Heart right ventricle (tissue), 16 donors: ENCODE results near the gene DIS3L2. TPM values are rescaled to one million over a fixed set of nuclear protein-coding genes. Genes with fewer than 3 reads are reported as not detected.
"Not testable (repeated sequence)": the region's sequence is repeated elsewhere in the genome, so short reads cannot be mapped to it uniquely, and the experiment has no call there.

Source experiments
- ATAC-seq, 8 donors: fragments of 200-7000 bp; cut with Tn5 transposase; one replicate each; pipeline ENCODE4 v1.9.1; 2020; ENCODE audit warnings: mild to moderate bottlenecking in 8 of 8, moderate library complexity in 8 of 8, moderate number of reproducible peaks in 1 of 8
- DNase-seq, 2 donors: peaks; one replicate each; pipeline ENCODE4 v3.0.0-alpha.2; 2020
- H3K27ac ChIP-seq, 10 donors: fragments of 200-600 bp; sonication (generic) in 2 of 10; one replicate each; pipeline versions ENCODE4 v1.5.0 to v1.8.0; 2020 to 2022; ENCODE audit warnings: mild to moderate bottlenecking in 3 of 10
- H3K27me3 ChIP-seq, 7 donors: fragments of 200-600 bp; one replicate each; pipeline ENCODE4 v1.8.0; 2021 to 2022; ENCODE audit warnings: mild to moderate bottlenecking in 2 of 7
- H3K36me3 ChIP-seq, 9 donors: fragments of 200-600 bp; sonication (generic) in 1 of 9; one replicate each; pipeline versions ENCODE4 v1.5.0 to v1.8.0; 2020 to 2022; ENCODE audit warnings: mild to moderate bottlenecking in 2 of 9
- H3K4me1 ChIP-seq, 9 donors: fragments of 200-600 bp; sonication (generic) in 1 of 9; one replicate each; pipeline versions ENCODE4 v1.5.0 to v1.8.0; 2020 to 2022; ENCODE audit warnings: mild to moderate bottlenecking in 4 of 9
- H3K4me3 ChIP-seq, 10 donors: fragments of 200-600 bp; sonication (generic) in 2 of 10; one replicate each; pipeline versions ENCODE4 v1.5.0 to v1.8.0; 2020 to 2022; ENCODE audit warnings: mild to moderate bottlenecking in 7 of 10, moderate library complexity in 2 of 10
- H3K9me3 ChIP-seq, 11 donors: fragments of 200-600 bp in 10 of 11; sonication (generic) in 2 of 11; one replicate each; pipeline versions ENCODE4 v1.5.0 to v1.8.0; 2013 to 2022; ENCODE audit warnings: mild to moderate bottlenecking in 2 of 11, control low read depth in 1 of 11, moderate library complexity in 1 of 11
- CTCF ChIP-seq, 9 donors: fragments of 200-600 bp; sonication (generic) in 2 of 9; IDR thresholded peaks; one replicate each; pipeline versions ENCODE4 v1.5.0 to v1.8.0; 2021 to 2022; ENCODE audit warnings: antibody characterized with exemption in 9 of 9, mild to moderate bottlenecking in 5 of 9, moderate library complexity in 1 of 9
- WGBS, 2 donors: extraction: QIAGEN DNeasy Blood & Tissue Kit; methylation state at CpG; one replicate each; pipeline ENCODE4 v1.1.7; 2013; ENCODE audit warnings: inconsistent platforms in 1 of 2; 5-methylcytosine and 5-hydroxymethylcytosine counted together
- intact Hi-C, 10 donors: fragments of 100-400 bp; cut with DNase I; formaldehyde crosslinking; loops; one replicate each; pipeline versions ENCODE4 v1.11.1 to v1.14.2; 2022
- polyA plus RNA-seq, 2 donors: library from polyadenylated mRNA; stranded (reverse); fragments of 200-250 nt; gene quantifications; one replicate each; pipeline ENCODE4 v1.2.3, GENCODE V29; 2013
- total RNA-seq, 10 donors: library from RNA; stranded (reverse); fragmentation: NEBNext Ultra II Directional in 3 of 10; extraction: Animal tissue kit (Norgen Biotek cat#: 25700) in 3 of 10; gene quantifications; one replicate each; pipeline versions ENCODE4 v1.2.1 to v1.2.4, GENCODE V29; 2021 to 2023
- donor health status: Arrhythmogenic right ventricular cardiomyopathy.
- donor health status: ischemic (EF 13 %, LVEDD 7.1; RV severe dilation, severe dysfunction).
- donor health status: healthy with polysubstance abuse.
- donor health status: DM: no; HTN: yes; CAD: no.
- donor health status: DM: no; HTN: no; CAD: no.
- donor health status: ischemic (EF 25% LVEDD 6.9; RV normal size, moderate dysfunction).
- donor health status: ischemic (EF 25% LVEDD 5.7; RV mildly dilated, moderate dysfunction).
- donor health status: healthy.
- donor health status: DM: yes; HTN: yes; CAD: no.
- donor health status: Ischemic cardiomyopathy.
- donor health status: ischemic (EF 35%, LVEDD 5.7; RV mildly dilated, moderate dysfunction).
- donor health status: nonischemic (EF 11% LVEDD 7.7; RV severe dilation, severe dysfunction).
- donor health status: DM: yes; HTN: yes; CAD: no.
- donor health status: PGD.
- donor health status: ischemic (EF 29% LVEDD 5.4; RV normal size, mild dysfunction).
- donor health status: nonischemic (EF 23%, LVEDD 6.1; RV moderate dilation, normal function).

The DIS3L2 gene
- total and polyA plus RNA-seq, 12 donors = 9.5 to 24.5 (median 18.5) TPM

- ATAC-seq (no peak), DNase-seq (no peak)
- Histone ChIP-seq H3K4me1 (peaks cover 0 to 15% (median 9%) of the 10 kb centered on the region in 9 donors), H3K27me3 (peaks cover 22 to 66% (median 62%) of the 10 kb centered on the region in 7 donors), H3K9me3 (no peaks in the 10 kb centered on the region), H3K27ac (no peak overlapping the region), H3K4me3 (no peak overlapping the region), H3K36me3 (no peaks in the 10 kb centered on the region)
- no peak for TF ChIP-seq CTCF (IDR thresholded peaks at IDR 0.05)
- intact Hi-C loops = no loop called here
- WGBS, 2 donors = 79 to 87% methylated on average over 7 of the region's 7 CpGs
Measured at GRCh38 chr2:232353660-232354059, 392.1 kb downstream of the DIS3L2 start.

GRCh38 chr2:232354069-232354468 is 392.6 kb downstream of the DIS3L2 start:
- peaks cover 0 to 15% (median 9%) of the 10 kb centered on the region in 9 donors for H3K4me1 ChIP-seq
- WGBS, 2 donors = 77 to 93% methylated on average over 5 of the region's 5 CpGs
- intact Hi-C loops = no loop called here
- H3K9me3 ChIP-seq = no peaks in the 10 kb centered on the region
- peaks cover 22 to 62% (median 60%) of the 10 kb centered on the region in 7 donors for H3K27me3 ChIP-seq
- DNase-seq = no peak
- no peaks in the 10 kb centered on the region for H3K36me3 ChIP-seq
- H3K4me3 ChIP-seq = no peak overlapping the region
- H3K27ac ChIP-seq = no peak overlapping the region
- ATAC-seq = peak in 1 of 8 donors; percentile 16
- no peak for TF ChIP-seq CTCF (IDR thresholded peaks at IDR 0.05)

GRCh38 chr2:232361646-232362045 is 400.1 kb downstream of the DIS3L2 start:
- WGBS, 2 donors = 89 to 92% methylated on average over 5 of the region's 5 CpGs
- Histone ChIP-seq H3K4me3 (no peak overlapping the region), H3K9me3 (no peaks in the 10 kb centered on the region), H3K27ac (no peak overlapping the region), H3K36me3 (no peaks in the 10 kb centered on the region), H3K27me3 (no peaks in the 10 kb centered on the region), H3K4me1 (peaks cover 0 to 9% (median 0%) of the 10 kb centered on the region in 9 donors)
- ATAC-seq (no peak), DNase-seq (no peak)
- TF ChIP-seq CTCF (IDR thresholded peaks at IDR 0.05) = no peak
- intact Hi-C loops = no loop called here

- H3K4me1 ChIP-seq = peaks cover 0 to 9% (median 0%) of the 10 kb centered on the region in 9 donors
- intact Hi-C loops = no loop called here
- no peak for TF ChIP-seq CTCF (IDR thresholded peaks at IDR 0.05)
- DNase-seq (no peak), ATAC-seq (no peak)
- no peak overlapping the region for H3K4me3 ChIP-seq
- no peaks in the 10 kb centered on the region for H3K9me3 ChIP-seq
- H3K27me3 ChIP-seq = peaks cover 0 to 3% (median 0%) of the 10 kb centered on the region in 7 donors
- H3K36me3 ChIP-seq = no peaks in the 10 kb centered on the region
- no peak overlapping the region for H3K27ac ChIP-seq
- WGBS, 2 donors = 85 to 86% methylated on average over 8 of the region's 8 CpGs
Measured at GRCh38 chr2:232362174-232362900, 400.8 kb downstream of the DIS3L2 start.

GRCh38 chr2:232363064-232363783 is 401.7 kb downstream of the DIS3L2 start:
- intact Hi-C loops, DNase-seq, H3K9me3 ChIP-seq, H3K4me1 ChIP-seq, H3K36me3 ChIP-seq: not testable (repeated sequence)
- ATAC-seq = peak in 1 of 8 donors; percentile 9
- H3K27ac ChIP-seq = peak overlapping the region in 1 of 10 donors; percentile 31
- WGBS, 2 donors = 87 to 89% methylated on average over 12 of the region's 12 CpGs
- H3K4me3 ChIP-seq = peak overlapping the region in 2 of 10 donors; percentile 7 to 46
- H3K27me3 ChIP-seq = peaks cover 0 to 10% (median 4%) of the 10 kb centered on the region in 7 donors
